Neural progenitor cell (in vitro differentiated cells): ENCODE results near the gene RIMBP3B. TPM values are rescaled to one million over a fixed set of nuclear protein-coding genes. Genes with fewer than 3 reads are reported as not detected.
"Not testable (repeated sequence)": the region's sequence is repeated elsewhere in the genome, so short reads cannot be mapped to it uniquely, and the experiment has no call there.

ENCODE experiments used
- DNase-seq: peaks from one replicate; pipeline ENCODE4 v3.0.0-alpha.2; 2016; ENCODE audit warnings: low spot score
- H2AFZ ChIP-seq: fragments of 200-600 bp; sonication (generic); replicated peaks from 2 replicates; pipeline ENCODE4 v1.6.1; 2016; ENCODE audit warnings: antibody characterized with exemption
- H3F3A ChIP-seq: fragments of 200-600 bp; sonication (generic); 2 replicates; pipeline ENCODE4 v1.6.1; 2016; ENCODE audit warnings: antibody characterized with exemption, low read depth
- H3K27ac ChIP-seq: fragments of 200-600 bp; sonication (generic); 2 replicates; pipeline ENCODE4 v1.5.1; 2016; ENCODE audit warnings: mild to moderate bottlenecking
- H3K27me3 ChIP-seq: fragments of 200-600 bp; sonication (generic); 2 replicates; pipeline ENCODE4 v1.6.1; 2016; ENCODE audit warnings: mild to moderate bottlenecking, moderate library complexity
- H3K36me3 ChIP-seq: fragments of 200-600 bp; sonication (generic); 2 replicates; pipeline ENCODE4 v1.5.1; 2016
- H3K4me1 ChIP-seq: fragments of 200-600 bp; sonication (generic); 2 replicates; pipeline ENCODE4 v1.6.1; 2016; ENCODE audit warnings: mixed run types
- H3K4me2 ChIP-seq: fragments of 200-600 bp; sonication (generic); 2 replicates; pipeline ENCODE4 v1.6.1; 2016
- H3K4me3 ChIP-seq: fragments of 200-600 bp; sonication (generic); 2 replicates; pipeline ENCODE4 v1.5.1; 2016
- H3K79me2 ChIP-seq: fragments of 200-600 bp; sonication (generic); 2 replicates; pipeline ENCODE4 v1.6.1; 2016; ENCODE audit warnings: low read depth
- H3K9ac ChIP-seq: fragments of 200-600 bp; sonication (generic); 2 replicates; pipeline ENCODE4 v1.6.1; 2016
- H3K9me3 ChIP-seq: fragments of 200-600 bp; sonication (generic); 2 replicates; pipeline ENCODE4 v1.5.1; 2016; ENCODE audit warnings: low read depth
- H4K20me1 ChIP-seq: fragments of 200-600 bp; sonication (generic); 2 replicates; pipeline ENCODE4 v1.6.1; 2016; ENCODE audit warnings: low read depth
- H3K27ac Mint-ChIP-seq: 3 replicates; pipeline ENCODE4 v1.8.0; 2021; ENCODE audit warnings: mixed read lengths
- H3K27me3 Mint-ChIP-seq: 2 replicates; pipeline ENCODE4 v1.8.0; 2022; ENCODE audit warnings: low read depth, mild to moderate bottlenecking, inconsistent platforms, moderate library complexity, mixed read lengths; ENCODE audit not compliant: insufficient read depth
- H3K36me3 Mint-ChIP-seq: 3 replicates; pipeline ENCODE4 v1.8.0; 2021; ENCODE audit warnings: mixed read lengths
- H3K4me1 Mint-ChIP-seq: 3 replicates; pipeline ENCODE4 v1.8.0; 2021; ENCODE audit warnings: mixed read lengths
- H3K4me3 Mint-ChIP-seq: 3 replicates; pipeline ENCODE4 v1.8.0; 2021; ENCODE audit warnings: mild to moderate bottlenecking, moderate library complexity, mixed read lengths
- H3K9me3 Mint-ChIP-seq: 3 replicates; pipeline ENCODE4 v1.8.0; 2020; ENCODE audit warnings: mixed read lengths
- total RNA-seq: library from RNA; depleted of rRNA; stranded (reverse); fragments of >200 nt; gene quantifications from 2 replicates; pipeline ENCODE4 v1.2.3, GENCODE V29; 2015; ENCODE audit warnings: low replicate concordance

The RIMBP3B gene
- total RNA-seq, 1 donor from 2014 or later, result not detected

- not testable (repeated sequence) for H3K27me3 Mint-ChIP-seq, H3K79me2 ChIP-seq, H3K36me3 Mint-ChIP-seq, H3K9ac ChIP-seq, H3K4me3 Mint-ChIP-seq, H3K36me3 ChIP-seq, DNase-seq, H4K20me1 ChIP-seq, H3K9me3 ChIP-seq, H3K4me1 Mint-ChIP-seq, H3K4me3 ChIP-seq, H2AFZ ChIP-seq, H3K27ac Mint-ChIP-seq, H3F3A ChIP-seq, H3K9me3 Mint-ChIP-seq, H3K4me2 ChIP-seq, H3K4me1 ChIP-seq, H3K27ac ChIP-seq
- peaks cover 13% of the 10 kb centered on the region for H3K27me3 ChIP-seq
Measured at GRCh38 chr22:21365337-21365736, 18.2 kb upstream of the RIMBP3B start.

DNA sequence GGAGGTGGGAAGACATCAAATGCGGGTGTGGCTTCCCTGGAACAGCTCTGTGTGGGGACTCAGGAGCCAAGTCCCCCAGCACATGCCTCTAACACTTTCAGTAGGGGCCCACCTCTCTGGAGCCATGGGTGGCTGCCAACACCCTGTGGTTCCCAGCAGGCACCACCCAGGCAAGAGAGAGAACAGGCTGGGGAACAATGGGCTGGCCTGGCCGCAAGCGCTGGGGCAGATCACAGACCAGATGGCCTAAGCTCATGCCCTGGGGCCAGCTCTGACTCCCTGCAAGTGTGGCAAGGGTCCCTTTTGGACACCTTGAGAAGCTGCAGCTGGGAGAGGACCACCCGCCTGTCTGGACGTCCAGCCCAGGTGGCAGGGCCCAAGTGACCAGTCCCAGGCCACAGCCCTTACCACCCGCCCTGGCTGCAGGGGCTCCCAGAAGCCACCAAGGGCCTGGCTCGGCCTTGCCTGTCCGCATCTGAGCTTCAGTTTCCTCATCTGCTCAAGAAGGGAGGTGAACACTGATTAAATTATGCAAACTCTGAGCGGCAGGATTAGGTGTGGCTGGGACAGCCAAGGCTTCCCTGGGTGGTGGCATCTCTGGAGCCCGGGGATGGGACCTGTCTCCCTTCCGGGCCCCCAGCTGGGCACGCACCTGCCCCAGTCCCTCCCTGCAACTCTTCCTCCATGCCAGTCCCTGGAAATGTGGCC is 14.8 kb upstream of the RIMBP3B start:
- H3K4me1 ChIP-seq, H3K9me3 Mint-ChIP-seq, H3K36me3 Mint-ChIP-seq, H4K20me1 ChIP-seq, H3K27ac Mint-ChIP-seq, H3K4me3 Mint-ChIP-seq, H3K4me1 Mint-ChIP-seq, H3K27ac ChIP-seq, H3K9ac ChIP-seq, H2AFZ ChIP-seq, H3K27me3 Mint-ChIP-seq, H3K79me2 ChIP-seq, H3K4me3 ChIP-seq, DNase-seq, H3F3A ChIP-seq, H3K36me3 ChIP-seq, H3K4me2 ChIP-seq, H3K27me3 ChIP-seq, H3K9me3 ChIP-seq: not testable (repeated sequence)

DNA sequence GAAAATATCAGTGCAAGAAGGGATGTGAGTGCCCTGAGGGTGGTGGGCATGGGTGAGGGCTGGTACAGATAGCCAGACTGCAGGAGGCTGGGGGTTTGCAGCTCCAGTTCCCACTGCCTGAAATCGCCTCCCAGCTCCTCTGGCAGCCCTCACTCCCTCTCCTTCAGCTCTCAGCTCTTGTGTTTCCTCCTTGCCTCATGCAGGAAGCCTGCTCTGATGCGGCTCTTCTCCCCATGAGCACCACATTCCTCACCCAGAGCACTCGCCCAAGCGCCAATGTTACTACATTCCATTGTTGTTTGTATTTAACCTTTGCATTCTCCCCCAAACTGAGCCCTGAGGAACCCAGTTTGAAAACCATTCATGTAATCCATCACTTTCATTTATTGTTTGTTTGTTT is 7.7 kb upstream of the RIMBP3B start:
- not testable (repeated sequence) for H3K27me3 Mint-ChIP-seq, H3F3A ChIP-seq, H3K9me3 Mint-ChIP-seq, H3K4me3 Mint-ChIP-seq, H3K9ac ChIP-seq, H3K9me3 ChIP-seq, H4K20me1 ChIP-seq, H3K27ac ChIP-seq, H3K36me3 ChIP-seq, H3K4me2 ChIP-seq, H3K27ac Mint-ChIP-seq, H3K4me3 ChIP-seq, DNase-seq, H3K79me2 ChIP-seq, H3K27me3 ChIP-seq, H3K36me3 Mint-ChIP-seq, H3K4me1 Mint-ChIP-seq, H2AFZ ChIP-seq, H3K4me1 ChIP-seq

GRCh38 chr22:21384468-21385357 is 1.2 kb downstream of the RIMBP3B start:
- not testable (repeated sequence) for H2AFZ ChIP-seq, H3K9ac ChIP-seq, H3F3A ChIP-seq, H3K79me2 ChIP-seq, H3K4me3 ChIP-seq, DNase-seq, H3K27me3 Mint-ChIP-seq, H3K27ac ChIP-seq, H3K36me3 ChIP-seq, H3K4me1 Mint-ChIP-seq, H3K27me3 ChIP-seq, H3K4me1 ChIP-seq, H4K20me1 ChIP-seq, H3K27ac Mint-ChIP-seq, H3K9me3 Mint-ChIP-seq, H3K9me3 ChIP-seq, H3K4me2 ChIP-seq, H3K36me3 Mint-ChIP-seq, H3K4me3 Mint-ChIP-seq

GRCh38 chr22:21389480-21389879 is 5.9 kb downstream of the RIMBP3B start:
- not testable (repeated sequence) for H3K27ac ChIP-seq, H3K4me3 ChIP-seq, H3K4me1 Mint-ChIP-seq, H3K9me3 Mint-ChIP-seq, H4K20me1 ChIP-seq, H3K4me3 Mint-ChIP-seq, H3K4me1 ChIP-seq, H2AFZ ChIP-seq, H3K9me3 ChIP-seq, H3F3A ChIP-seq, H3K9ac ChIP-seq, H3K36me3 ChIP-seq, H3K27me3 ChIP-seq, H3K27ac Mint-ChIP-seq, DNase-seq, H3K79me2 ChIP-seq, H3K4me2 ChIP-seq, H3K27me3 Mint-ChIP-seq, H3K36me3 Mint-ChIP-seq

DNA sequence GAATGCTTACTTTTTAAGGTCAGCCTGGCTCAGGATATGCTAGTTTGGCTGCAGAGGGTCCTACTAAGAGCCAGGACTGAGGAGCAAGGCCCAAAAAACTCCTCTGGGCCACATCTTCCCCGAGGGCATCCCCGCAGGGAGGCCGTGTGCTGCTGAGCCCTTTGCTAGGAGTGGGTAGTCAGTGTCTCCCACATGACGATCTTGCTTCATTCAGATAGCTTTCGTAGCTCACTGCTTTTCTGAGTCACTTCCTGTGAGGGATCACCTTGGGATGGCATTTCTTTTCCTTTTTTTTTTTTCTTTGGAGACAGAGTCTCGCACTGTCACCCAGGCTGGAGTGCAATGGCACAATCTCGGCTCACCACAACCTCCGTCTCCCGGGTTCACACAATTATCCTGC is 6.5 kb downstream of the RIMBP3B start:
- not testable (repeated sequence) for H3K4me2 ChIP-seq, H3K36me3 ChIP-seq, H3K27ac ChIP-seq, H3K4me1 Mint-ChIP-seq, H2AFZ ChIP-seq, H3K9me3 Mint-ChIP-seq, H4K20me1 ChIP-seq, DNase-seq, H3K27ac Mint-ChIP-seq, H3K4me3 ChIP-seq, H3K9ac ChIP-seq, H3K4me3 Mint-ChIP-seq, H3K9me3 ChIP-seq, H3K27me3 ChIP-seq, H3K36me3 Mint-ChIP-seq, H3K79me2 ChIP-seq, H3K4me1 ChIP-seq, H3F3A ChIP-seq, H3K27me3 Mint-ChIP-seq

- not testable (repeated sequence) for H3K27me3 Mint-ChIP-seq, H3K4me1 Mint-ChIP-seq
Measured at GRCh38 chr22:21394613-21395012, 11.1 kb downstream of the RIMBP3B start.

More at GRCh38 chr22:21394613-21395012, 11.1 kb downstream of the RIMBP3B start:
- H3K9ac ChIP-seq, H3K79me2 ChIP-seq, H3K36me3 Mint-ChIP-seq, DNase-seq, H3F3A ChIP-seq, H3K4me1 ChIP-seq, H3K9me3 Mint-ChIP-seq, H3K27me3 ChIP-seq, H4K20me1 ChIP-seq, H2AFZ ChIP-seq, H3K27ac Mint-ChIP-seq, H3K27ac ChIP-seq, H3K9me3 ChIP-seq, H3K36me3 ChIP-seq, H3K4me2 ChIP-seq, H3K4me3 ChIP-seq, H3K4me3 Mint-ChIP-seq: not testable (repeated sequence)
